HG02973 (cell line): ENCODE data around the gene EXOC8.
A peak's percentile ranks its signal among the peaks of the same experiment; 100 is the strongest.

Experiments
- ATAC-seq: cut with Tn5 transposase; IDR thresholded peaks from one replicate; pipeline ENCODE4 v1.9.1; 2021; ENCODE audit warnings: moderate library complexity; ENCODE audit not compliant: unreplicated experiment

EXOC8 gene, protein sequence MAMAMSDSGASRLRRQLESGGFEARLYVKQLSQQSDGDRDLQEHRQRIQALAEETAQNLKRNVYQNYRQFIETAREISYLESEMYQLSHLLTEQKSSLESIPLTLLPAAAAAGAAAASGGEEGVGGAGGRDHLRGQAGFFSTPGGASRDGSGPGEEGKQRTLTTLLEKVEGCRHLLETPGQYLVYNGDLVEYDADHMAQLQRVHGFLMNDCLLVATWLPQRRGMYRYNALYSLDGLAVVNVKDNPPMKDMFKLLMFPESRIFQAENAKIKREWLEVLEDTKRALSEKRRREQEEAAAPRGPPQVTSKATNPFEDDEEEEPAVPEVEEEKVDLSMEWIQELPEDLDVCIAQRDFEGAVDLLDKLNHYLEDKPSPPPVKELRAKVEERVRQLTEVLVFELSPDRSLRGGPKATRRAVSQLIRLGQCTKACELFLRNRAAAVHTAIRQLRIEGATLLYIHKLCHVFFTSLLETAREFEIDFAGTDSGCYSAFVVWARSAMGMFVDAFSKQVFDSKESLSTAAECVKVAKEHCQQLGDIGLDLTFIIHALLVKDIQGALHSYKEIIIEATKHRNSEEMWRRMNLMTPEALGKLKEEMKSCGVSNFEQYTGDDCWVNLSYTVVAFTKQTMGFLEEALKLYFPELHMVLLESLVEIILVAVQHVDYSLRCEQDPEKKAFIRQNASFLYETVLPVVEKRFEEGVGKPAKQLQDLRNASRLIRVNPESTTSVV

DNA sequence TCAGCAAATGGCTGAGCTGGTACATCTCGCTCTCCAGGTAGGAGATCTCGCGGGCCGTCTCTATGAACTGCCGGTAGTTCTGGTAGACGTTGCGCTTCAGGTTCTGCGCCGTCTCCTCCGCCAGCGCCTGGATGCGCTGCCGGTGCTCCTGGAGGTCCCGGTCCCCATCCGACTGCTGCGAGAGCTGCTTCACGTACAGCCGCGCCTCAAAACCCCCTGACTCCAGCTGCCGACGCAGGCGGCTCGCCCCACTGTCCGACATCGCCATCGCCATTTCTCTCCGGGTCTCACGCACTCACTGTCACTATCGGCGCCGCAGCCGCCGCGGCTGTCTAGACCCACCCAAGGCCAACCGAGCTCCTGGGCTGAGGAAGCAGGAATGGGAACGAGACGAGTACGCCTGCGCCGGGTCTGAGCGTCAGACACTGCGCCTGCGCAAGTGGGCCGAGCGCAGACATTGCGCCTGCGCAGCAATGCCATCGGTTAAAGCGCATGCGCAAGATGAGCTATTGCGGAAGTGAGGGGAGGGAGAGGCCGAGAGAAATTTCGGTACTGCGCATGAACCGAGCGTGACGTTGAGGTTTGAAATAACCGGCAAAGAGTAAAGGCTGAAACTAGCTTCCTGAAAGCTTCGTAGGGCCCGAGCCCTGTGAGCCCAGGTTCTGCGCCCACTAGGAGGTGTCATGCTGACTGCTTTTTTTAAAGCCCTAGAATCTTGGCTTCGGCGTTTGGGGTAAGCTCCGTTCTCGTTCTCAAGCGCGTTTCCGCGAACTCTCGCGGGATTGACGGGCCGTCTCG lies at the start of gene EXOC8:
Gene EXOC8 (minus strand): TSS at position 381 of the 798 bp plus-strand sequence. CDS start 107 bp downstream, at position 274.
- peak; percentile 69 for ATAC-seq

DNA sequence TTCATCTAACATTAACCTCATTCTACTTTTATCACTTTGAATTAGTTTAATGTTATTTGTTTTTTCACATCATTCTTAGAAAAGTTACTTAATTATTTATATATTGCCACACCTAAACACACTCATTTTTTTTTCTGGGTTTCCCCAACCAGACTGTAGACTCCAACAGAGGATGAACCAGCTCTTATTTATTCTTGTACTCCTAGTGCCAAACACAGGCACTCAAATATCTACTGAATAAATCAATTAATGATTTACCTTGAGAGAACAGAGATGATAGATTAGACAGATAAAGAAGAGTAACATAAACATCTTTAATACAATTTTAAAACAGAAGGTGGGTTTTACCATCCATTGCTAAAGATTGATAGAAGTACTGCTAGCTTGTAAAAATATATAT lies 48.8 kb upstream of the EXOC8 start:
- ATAC-seq, result no peak

DNA sequence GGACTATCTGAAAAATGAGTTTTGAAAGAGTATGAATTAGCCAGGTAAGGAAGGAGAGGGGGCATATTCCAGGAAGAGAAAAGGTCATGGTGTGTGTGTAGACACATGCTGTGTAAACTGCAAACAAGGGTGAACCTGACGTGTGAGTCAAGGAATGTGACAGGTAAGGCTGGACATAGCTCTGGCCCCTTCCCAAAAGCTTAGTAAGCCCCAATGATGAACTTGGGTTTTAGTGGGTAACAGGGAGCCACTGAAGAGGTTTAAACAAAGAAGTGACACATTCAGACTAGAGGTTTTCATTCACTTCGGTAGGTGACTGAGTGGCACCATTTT lies 47.7 kb upstream of the EXOC8 start:
- ATAC-seq, result no peak

DNA sequence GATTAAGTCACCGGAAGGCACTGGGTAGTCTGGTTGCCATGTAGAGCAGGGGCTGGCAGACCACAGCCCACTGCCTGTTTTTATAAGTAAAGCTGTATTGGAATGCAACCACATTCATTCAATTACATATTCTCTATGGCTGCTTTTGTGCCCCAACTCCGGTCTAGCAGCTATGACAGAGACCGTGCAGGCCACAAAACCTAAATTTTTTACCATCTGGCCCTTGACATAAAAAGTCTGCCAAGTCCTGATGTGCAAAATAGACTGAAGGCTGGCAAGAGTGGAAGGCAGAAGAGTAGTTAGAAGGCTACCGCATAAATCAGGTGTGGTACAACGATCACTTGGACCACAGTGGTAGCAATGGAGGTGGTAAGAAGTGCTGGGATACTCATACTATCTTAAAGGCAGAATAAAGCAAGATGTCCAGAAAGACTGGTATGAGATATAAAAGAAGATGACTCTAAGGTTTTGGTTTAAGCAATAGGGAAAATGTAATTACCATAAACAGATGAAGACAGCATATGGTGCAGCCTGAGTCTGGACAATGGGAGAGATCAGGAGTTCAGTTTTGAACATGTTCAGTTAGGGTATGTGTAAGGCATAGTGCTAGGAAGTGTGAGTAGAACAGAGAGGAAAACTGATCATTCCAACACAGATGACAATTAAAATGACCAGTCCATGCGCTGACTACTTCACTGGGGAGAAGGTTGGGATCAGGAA lies 47.2 kb upstream of the EXOC8 start:
- ATAC-seq, result no peak

DNA sequence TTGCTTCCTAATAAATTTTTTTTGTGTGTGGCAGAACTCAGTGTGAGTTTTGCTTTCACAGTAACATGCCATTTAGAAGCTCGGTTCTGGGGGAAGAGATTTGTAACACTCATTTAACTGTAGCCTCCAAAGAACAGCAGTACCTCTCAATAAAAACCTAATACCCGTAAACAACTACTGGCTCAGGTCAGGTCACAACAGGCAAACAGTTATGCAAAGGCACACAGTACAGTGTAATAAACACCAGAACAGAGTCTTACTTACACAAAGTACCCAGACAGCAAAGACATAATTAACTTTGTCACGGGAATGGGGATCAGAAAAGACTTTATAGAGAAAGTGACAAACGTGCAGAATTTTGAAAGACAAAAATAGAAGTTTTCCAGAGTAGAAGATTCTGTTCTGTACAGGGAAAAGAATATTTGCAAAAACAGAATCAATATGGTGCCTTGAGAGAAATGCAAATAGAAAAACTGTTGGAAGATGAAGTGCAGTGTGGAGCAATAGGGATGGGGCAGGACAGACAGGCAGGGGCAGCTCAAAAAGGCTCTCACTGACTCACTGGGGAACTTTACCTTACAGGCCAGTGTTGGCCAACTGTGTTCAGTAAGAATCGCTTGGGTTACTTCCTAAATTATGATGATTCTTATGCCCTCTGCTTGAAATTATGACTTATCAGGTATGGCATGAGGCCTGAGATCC lies 45.7 kb upstream of the EXOC8 start:
- ATAC-seq, result no peak

DNA sequence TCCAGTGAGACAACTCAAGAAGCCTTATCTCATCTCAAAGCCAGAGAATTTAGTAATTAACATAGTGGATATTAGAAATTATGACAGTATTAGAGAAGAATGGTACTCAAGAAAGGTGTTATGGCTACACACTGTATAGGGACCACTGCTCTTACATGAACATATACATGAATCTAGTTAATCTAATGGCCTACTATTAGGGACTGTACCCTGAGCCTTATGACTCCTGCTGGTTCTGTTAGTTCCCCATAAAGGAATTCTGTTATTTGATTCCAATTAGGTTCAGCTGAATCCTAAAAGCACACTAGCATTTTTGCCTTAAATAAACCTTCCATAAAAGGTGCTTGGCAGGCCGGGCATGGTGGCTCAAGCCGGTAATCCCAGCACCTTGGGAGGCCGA lies 44.8 kb upstream of the EXOC8 start:
- no peak for ATAC-seq

DNA sequence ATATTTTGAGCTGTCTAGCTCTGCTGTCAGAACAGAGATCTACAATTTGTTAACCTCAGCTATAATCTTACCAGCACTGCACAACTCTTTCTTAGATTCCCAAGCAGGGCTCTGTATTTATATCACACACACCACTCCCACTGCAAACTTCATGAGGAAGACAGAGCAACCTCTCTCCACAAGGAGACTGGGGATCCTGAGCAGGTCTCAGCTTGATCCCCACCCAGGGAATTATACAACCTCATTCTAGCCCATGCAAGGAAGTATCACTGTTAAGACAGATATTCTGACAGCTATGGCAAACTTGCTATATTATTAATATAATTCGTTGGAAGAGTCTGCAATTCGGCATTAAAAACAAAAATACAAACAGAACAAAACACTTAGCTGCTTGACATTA lies 44.1 kb upstream of the EXOC8 start:
- no peak for ATAC-seq

DNA sequence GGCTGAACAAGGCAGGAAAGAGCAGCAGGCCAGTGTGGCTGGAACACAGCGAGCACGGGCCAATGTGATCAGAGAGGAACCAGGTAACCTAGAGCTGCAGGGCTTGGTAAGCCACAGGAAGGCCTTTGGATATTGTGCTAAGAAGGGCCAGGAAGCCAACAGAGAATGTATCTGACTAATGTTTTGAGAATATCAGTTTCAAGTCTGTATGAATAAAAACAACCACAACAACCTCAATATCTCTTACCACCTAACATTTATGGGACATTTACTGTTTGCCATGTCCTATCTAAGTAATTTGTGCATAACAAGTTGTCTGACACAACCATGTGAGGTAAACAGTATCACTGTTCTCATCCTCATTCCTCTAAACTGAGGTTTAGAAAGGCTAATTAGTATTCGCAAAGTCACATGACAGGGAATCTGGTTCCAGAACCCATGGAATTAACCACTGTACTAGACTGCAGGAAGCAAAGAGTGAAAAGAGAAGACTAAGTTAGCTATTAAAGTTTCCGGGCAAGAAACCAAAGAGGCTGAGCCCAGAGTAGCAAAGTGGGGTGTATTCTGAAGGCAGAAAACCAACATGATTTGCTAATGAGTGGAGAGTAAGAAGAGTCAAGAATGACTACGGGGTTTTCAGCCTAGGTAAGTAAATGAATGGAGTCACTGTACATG lies 39.4 kb upstream of the EXOC8 start:
- no peak for ATAC-seq

DNA sequence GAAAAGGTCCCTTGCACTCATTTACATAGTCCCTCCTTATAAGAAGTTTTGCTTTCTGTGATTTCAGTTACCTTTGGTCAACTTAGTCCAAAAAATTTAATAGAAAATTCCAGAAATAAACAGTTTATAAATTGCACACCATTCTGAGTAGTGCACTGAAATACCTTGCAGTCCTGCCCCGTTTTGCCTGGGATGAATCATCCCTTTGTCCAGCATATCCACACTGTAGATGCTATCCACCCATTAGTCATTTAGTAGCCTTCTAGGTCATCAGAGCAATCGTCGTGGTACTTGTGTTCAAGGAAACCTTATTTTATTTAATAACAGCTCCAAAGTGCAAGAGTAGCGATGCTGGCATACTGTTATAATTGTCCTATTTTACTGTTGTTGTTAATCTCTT lies 38.4 kb upstream of the EXOC8 start:
- ATAC-seq, result no peak

DNA sequence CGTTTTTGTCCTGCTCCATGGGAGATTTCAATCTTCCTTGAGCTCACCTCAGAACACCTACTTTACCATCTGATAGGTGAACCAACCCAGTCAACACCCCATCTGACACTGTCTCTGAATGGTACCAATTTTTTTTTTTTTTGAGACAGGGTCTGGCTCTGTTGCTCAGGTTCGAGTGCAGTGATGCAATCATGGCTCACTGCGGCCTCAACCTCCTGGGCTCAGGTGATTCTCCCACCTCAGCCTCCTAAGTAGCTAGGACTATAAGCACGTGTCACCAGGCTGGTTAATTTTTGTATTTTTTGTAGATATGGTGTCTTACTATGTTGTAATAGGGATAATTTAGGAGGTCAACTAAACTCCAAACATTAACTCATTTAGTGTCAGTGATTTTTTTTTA lies 36.7 kb upstream of the EXOC8 start:
- ATAC-seq, result no peak

DNA sequence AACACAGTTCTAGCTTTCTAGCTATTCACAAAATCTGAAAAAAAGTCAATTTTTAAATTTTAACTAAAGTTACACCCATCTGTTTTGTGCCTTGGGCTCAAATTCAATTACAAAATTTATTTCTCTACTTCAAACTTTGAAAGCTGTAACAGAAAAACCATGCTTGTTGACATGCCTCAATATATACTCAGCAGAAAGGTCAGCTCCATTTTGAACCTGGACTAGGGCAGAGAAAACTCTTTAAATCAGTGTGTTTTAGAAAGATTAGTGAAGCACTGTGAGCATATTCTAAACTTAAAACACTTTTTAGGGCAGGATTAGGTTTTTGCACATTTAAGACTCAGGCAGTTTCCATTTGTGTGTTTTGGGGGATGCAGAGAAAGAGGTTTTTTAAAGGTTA lies 34.8 kb upstream of the EXOC8 start:
- ATAC-seq, result no peak

DNA sequence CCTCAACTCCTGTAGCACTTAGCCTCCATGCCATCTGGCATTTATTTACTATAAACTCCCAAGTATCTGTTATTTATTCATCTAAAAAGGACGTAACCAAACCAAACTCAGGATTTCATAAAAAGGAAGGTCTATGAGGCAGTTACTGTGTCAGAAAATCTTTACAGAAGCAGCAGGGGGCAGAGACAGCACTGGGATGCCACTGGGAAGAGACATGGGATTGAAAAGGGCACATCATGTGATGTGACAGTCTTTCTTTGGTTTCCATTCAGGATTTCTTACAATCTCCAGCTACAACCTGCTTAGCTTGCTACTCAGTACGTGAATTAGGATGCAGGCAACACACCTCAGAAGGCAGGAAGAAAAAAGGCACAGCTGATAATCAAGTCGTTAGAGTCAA lies 31.6 kb upstream of the EXOC8 start:
- no peak for ATAC-seq

DNA sequence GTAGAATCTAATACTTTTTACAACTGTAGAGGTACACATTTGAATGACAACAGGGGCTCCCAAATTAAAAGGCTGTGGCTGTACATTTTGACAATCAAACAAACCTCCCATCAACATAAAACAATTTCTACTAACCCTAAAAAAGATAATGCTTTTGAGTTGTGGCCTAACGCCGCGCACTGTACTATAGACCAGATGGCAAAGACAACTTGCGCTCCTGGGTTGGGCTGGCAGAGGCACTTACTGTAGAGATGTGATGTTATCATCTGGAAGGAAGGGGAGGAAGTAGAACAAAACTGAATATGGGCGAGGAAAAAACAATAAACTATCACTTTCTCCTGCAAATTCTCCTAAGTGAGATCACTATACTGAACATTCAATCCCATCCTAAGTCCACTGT lies 26.5 kb upstream of the EXOC8 start:
- ATAC-seq, result no peak

DNA sequence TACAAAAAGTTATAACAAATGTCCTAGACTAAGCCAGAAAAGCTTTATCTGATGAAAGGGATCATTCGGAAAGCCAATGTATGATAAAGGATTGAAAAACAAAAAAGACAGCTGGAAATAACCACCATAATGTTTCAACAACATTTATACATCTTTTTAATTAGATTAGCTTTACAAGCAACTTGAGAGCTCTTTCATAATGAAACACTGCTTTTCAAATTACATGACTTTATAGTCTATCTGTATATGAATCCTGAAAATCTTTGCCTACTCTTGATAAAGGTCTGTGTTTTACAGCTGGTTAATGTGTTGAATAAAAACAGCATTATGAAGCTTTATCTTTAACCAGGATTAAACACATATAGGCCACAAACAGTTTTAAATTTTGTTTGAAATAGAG lies 26.0 kb upstream of the EXOC8 start:
- ATAC-seq, result no peak

DNA sequence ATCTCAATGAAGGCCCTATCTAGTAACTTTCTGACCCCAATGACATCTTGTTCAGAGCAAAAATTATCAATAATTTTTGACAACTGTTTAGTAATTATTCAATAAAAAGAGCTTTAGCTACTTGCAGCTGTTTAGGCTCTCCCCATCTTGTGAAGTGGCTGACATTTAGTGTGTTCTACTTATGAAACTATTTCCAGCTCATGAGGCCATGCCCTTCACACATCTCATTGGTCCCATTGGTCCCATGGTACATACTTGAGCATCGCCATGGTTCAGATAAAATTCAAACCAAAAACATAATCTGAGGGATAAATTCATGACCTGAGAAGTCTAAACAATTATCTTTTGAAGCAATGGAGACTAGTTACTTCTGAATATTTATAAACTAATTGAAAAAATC lies 24.7 kb upstream of the EXOC8 start:
- ATAC-seq, result no peak

DNA sequence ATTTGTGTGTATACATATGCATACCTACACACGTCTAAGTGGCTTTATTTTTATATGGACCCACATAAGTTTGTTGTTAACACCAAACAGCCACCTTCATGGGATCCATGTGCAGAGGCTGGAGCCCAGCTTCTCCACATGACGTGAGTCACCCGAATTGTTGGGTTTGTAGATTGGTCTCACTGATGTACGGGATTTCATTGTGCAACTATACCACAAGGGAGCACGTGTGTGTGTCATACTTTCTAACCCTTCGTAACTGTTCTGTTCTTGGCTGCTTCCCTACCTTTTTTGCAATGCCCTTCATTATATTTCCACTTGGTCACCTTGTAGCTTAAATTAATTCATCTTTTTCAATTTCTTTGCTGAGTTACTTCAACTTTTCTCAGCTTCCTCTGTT lies 21.5 kb upstream of the EXOC8 start:
- no peak for ATAC-seq

DNA sequence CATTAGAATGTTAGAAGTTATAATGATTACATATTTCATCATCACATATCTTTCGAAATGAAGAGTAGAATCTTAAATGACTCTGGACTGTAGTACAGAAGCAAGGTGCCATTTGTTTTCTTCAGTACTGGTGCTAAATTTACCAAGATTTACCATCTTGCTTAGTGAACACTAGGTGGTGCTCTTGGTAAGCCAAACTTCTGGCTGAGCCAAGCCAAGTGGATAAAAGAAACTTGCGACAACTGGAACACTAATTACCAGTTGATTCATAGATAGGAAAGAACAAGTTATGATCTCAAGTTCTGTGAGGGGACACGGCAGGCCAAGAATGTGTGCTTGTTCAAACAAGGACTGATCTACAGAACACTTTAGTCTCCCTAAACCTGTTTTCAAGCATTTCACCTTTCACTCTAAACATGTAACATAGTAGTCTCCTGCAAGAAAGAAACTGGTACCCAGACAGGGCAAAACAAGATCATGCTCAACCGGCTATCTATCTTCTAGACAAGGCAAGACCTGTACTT lies 20.2 kb upstream of the EXOC8 start:
- peak; percentile 77 for ATAC-seq

DNA sequence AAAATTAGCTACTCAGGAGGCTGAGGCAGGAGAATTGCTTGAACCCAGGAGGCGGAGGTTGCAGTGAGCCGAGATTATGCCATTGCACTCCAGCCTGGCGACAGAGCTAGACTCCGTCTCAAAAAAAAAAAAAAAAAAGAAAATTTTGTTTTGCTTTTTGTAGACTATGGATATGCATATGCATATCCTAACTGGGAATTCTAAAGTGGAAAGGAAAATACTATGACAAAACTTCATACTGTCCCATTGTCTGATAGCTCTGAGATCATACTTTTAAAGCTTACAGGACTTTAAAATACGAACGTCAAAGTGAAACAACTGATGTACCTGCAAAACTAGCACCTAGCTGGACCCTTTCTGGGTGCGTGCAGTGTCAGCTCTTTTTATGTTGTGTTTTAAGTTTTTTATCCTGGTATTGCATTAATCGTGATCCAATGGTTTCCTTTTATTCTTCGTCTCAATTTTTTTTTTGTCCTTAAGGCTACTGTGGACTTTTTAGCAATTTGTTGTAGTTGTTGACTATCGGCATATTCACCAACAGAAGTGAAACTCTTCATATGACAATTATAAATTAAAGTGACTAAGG lies 19.6 kb upstream of the EXOC8 start:
- ATAC-seq, result no peak

DNA sequence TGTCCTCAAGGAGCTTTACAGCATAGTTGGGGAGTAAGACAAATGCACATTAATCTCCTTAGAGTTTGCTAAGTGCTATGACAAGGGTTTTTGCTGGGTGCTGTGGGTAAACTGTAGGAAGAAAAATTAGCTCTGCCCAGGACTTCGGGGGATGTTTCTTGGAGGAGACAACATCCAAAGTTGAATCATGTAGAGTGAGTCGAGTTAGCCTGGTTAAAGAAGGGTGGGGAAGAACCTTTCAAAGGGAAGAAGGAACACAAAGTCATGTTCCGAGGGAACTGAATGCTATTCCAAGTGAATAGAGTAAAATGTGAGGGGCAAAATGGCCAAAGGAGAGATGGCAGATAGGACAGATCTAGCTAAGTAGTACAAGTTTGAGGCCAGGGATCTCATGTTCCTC lies 17.5 kb upstream of the EXOC8 start:
- no peak for ATAC-seq
